Measurements from ENCODE around the gene POLR2E.

DNA sequence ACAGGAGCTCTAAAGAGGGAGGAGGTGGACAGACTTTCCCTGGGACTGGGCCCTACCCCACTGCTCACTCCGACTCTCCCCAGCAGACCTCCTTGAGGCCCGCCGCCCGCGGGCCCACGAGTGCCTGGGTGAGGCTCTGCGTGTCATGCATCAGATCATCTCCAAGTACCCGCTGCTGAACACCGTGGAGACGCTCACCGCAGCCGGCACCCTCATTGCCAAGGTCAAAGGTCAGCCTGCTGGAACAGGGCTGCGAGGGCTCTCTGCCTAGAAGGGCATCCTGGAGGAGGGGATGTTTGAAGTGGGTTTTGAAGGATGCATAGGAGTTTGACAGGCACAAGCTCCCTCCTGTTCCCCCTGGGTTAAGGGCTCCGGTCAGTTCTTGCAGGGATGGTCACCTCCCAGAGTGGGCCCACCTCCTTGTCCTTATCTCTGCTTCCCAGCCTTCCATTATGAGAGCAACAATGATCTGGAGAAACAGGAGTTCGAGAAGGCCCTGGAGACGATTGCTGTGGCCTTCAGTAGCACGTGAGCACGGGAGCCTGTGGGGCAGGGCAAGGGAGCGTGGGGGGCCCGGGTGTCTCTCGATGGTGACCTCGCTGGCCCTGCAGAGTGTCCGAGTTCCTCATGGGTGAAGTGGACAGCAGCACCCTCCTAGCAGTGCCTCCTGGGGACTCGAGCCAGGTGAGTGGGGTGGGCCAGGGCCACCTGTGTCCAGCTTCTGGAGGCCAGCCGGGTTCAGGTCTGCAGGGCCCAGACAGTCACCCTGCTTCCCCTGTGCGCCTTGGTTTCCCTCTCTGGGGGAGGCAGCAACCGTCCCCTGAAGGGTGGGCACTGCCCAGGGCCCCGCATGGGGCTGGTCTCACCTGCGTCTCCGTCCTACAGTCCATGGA is 21.9 kb downstream of the POLR2E start:
- TF ChIP-seq CTCF (IDR thresholded peaks at IDR 0.05) (no peak), POLR2A (IDR thresholded peaks at IDR 0.05) (no peak)

Data from body of pancreas (tissue), 4 donors.